Glutamatergic neuron (in vitro differentiated cells): ENCODE data around the gene SCPEP1. TPM values are rescaled to one million over a fixed set of nuclear protein-coding genes. Genes with fewer than 3 reads are reported as not detected.

Source experiments
- DNase-seq: peaks from one replicate; pipeline ENCODE4 v3.0.0; 2022
- H3K27ac Mint-ChIP-seq: one replicate; pipeline ENCODE4 v1.8.0; 2020; ENCODE audit warnings: mild to moderate bottlenecking, mixed read lengths, inconsistent platforms; ENCODE audit not compliant: unreplicated experiment
- H3K27me3 Mint-ChIP-seq: one replicate; pipeline ENCODE4 v1.8.0; 2020; ENCODE audit warnings: mild to moderate bottlenecking, moderate library complexity, mixed read lengths, inconsistent platforms; ENCODE audit not compliant: unreplicated experiment
- H3K36me3 Mint-ChIP-seq: one replicate; pipeline ENCODE4 v1.8.0; 2020; ENCODE audit warnings: mild to moderate bottlenecking, mixed read lengths, inconsistent platforms; ENCODE audit not compliant: unreplicated experiment
- H3K4me1 Mint-ChIP-seq: one replicate; pipeline ENCODE4 v1.8.0; 2020; ENCODE audit warnings: mild to moderate bottlenecking, low read depth, mixed read lengths, inconsistent platforms; ENCODE audit not compliant: unreplicated experiment
- H3K4me3 Mint-ChIP-seq: one replicate; pipeline ENCODE4 v1.8.0; 2020; ENCODE audit warnings: mild to moderate bottlenecking, mixed read lengths, inconsistent platforms; ENCODE audit not compliant: unreplicated experiment
- H3K9me3 Mint-ChIP-seq: one replicate; pipeline ENCODE4 v1.8.0; 2020; ENCODE audit warnings: mild to moderate bottlenecking, moderate library complexity, mixed read lengths, inconsistent platforms; ENCODE audit not compliant: unreplicated experiment
- CTCF ChIP-seq: fragments of 200-600 bp; sonication (generic); IDR thresholded peaks from one replicate; pipeline ENCODE4 v1.5.0; 2021; ENCODE audit not compliant: partially characterized antibody, unreplicated experiment
- total RNA-seq: library from RNA; stranded (reverse); fragmentation: NEBNext Ultra II Directional; extraction: Animal tissue kit (Norgen Biotek cat#: 25700); gene quantifications from one replicate; pipeline ENCODE4 v1.2.1, GENCODE V29; 2021; ENCODE audit not compliant: unreplicated experiment

Gene SCPEP1
- total RNA-seq, 1 donor from 2014 or later: 46.9 TPM

- H3K27ac Mint-ChIP-seq: no peak overlapping the region
- no peak for TF ChIP-seq CTCF
- no peak overlapping the region for H3K4me3 Mint-ChIP-seq
- no peak for DNase-seq
- H3K36me3 Mint-ChIP-seq: no peaks in the 10 kb centered on the region
- no peaks in the 10 kb centered on the region for H3K27me3 Mint-ChIP-seq
- peaks cover 2% of the 10 kb centered on the region for H3K9me3 Mint-ChIP-seq
- no peaks in the 10 kb centered on the region for H3K4me1 Mint-ChIP-seq
Observed at GRCh38 chr17:56992364-56992763, 14.4 kb downstream of the SCPEP1 start.

GRCh38 chr17:56994009-56994792 is 16.3 kb downstream of the SCPEP1 start:
- Mint-ChIP-seq H3K4me3 (no peak overlapping the region), H3K27me3 (no peaks in the 10 kb centered on the region), H3K4me1 (no peaks in the 10 kb centered on the region), H3K9me3 (peaks cover 2% of the 10 kb centered on the region), H3K36me3 (no peaks in the 10 kb centered on the region), H3K27ac (no peak overlapping the region)
- TF ChIP-seq CTCF: no peak
- DNase-seq: no peak

GRCh38 chr17:56995766-56996165 is 17.8 kb downstream of the SCPEP1 start:
- TF ChIP-seq CTCF: no peak
- peaks cover 2% of the 10 kb centered on the region for H3K9me3 Mint-ChIP-seq
- no peak overlapping the region for H3K27ac Mint-ChIP-seq
- no peaks in the 10 kb centered on the region for H3K4me1 Mint-ChIP-seq
- no peaks in the 10 kb centered on the region for H3K36me3 Mint-ChIP-seq
- no peak for DNase-seq
- no peak overlapping the region for H3K4me3 Mint-ChIP-seq
- no peaks in the 10 kb centered on the region for H3K27me3 Mint-ChIP-seq

- Mint-ChIP-seq H3K4me1 (no peaks in the 10 kb centered on the region), H3K36me3 (no peaks in the 10 kb centered on the region), H3K4me3 (no peak overlapping the region), H3K9me3 (no peaks in the 10 kb centered on the region), H3K27ac (no peak overlapping the region), H3K27me3 (no peaks in the 10 kb centered on the region)
- no peak for TF ChIP-seq CTCF
- DNase-seq: no peak
Observed at GRCh38 chr17:56997313-56997712, 19.4 kb downstream of the SCPEP1 start.

GRCh38 chr17:57001541-57001940 is 23.6 kb downstream of the SCPEP1 start:
- Mint-ChIP-seq H3K4me1 (no peaks in the 10 kb centered on the region), H3K9me3 (peaks cover 2% of the 10 kb centered on the region), H3K27ac (no peak overlapping the region), H3K4me3 (no peak overlapping the region), H3K36me3 (no peaks in the 10 kb centered on the region), H3K27me3 (no peaks in the 10 kb centered on the region)
- no peak for TF ChIP-seq CTCF
- no peak for DNase-seq
